ENCODE data around the gene MTFR2. TPM values are rescaled to one million over a fixed set of nuclear protein-coding genes. Genes with fewer than 3 reads are reported as not detected.

Gene MTFR2
- total RNA-seq, 1 donor from 2014 or later = 3.9 TPM

GRCh38 chr6:136212608-136213007, 37.5 kb downstream of the MTFR2 start:
- H3K36me3 Mint-ChIP-seq = no peaks in the 10 kb centered on the region
- DNase-seq (ENCODE audit: extremely low spot score, unreplicated experiment) = no peak
- H3K27me3 Mint-ChIP-seq = no peaks in the 10 kb centered on the region
- no peak for TF ChIP-seq CTCF (conservative IDR thresholded peaks at IDR 0.05)
- H3K9me3 Mint-ChIP-seq = no peaks in the 10 kb centered on the region
- H3K4me1 Mint-ChIP-seq (ENCODE audit: unreplicated experiment) = no peaks in the 10 kb centered on the region
- H3K4me3 Mint-ChIP-seq = no peak overlapping the region
- H3K27ac Mint-ChIP-seq = no peak overlapping the region

- Mint-ChIP-seq H3K9me3 (no peaks in the 10 kb centered on the region), H3K27me3 (no peaks in the 10 kb centered on the region), H3K4me1 (ENCODE audit: unreplicated experiment) (no peaks in the 10 kb centered on the region), H3K27ac (no peak overlapping the region), H3K4me3 (no peak overlapping the region), H3K36me3 (no peaks in the 10 kb centered on the region)
- no peak for TF ChIP-seq CTCF (conservative IDR thresholded peaks at IDR 0.05)
- DNase-seq (ENCODE audit: extremely low spot score, unreplicated experiment) = no peak
These were observed 39.5 kb downstream of the MTFR2 start for GRCh38 chr6:136210398-136211165.

GRCh38 chr6:136209496-136209895, 40.6 kb downstream of the MTFR2 start:
- Mint-ChIP-seq H3K4me3 (no peak overlapping the region), H3K9me3 (no peaks in the 10 kb centered on the region), H3K4me1 (ENCODE audit: unreplicated experiment) (no peaks in the 10 kb centered on the region), H3K27me3 (no peaks in the 10 kb centered on the region), H3K27ac (no peak overlapping the region), H3K36me3 (no peaks in the 10 kb centered on the region)
- TF ChIP-seq CTCF (conservative IDR thresholded peaks at IDR 0.05) = no peak
- no peak for DNase-seq (ENCODE audit: extremely low spot score, unreplicated experiment)

- Mint-ChIP-seq H3K27me3 (no peaks in the 10 kb centered on the region), H3K9me3 (no peaks in the 10 kb centered on the region), H3K36me3 (no peaks in the 10 kb centered on the region), H3K27ac (no peak overlapping the region), H3K4me3 (no peak overlapping the region), H3K4me1 (ENCODE audit: unreplicated experiment) (no peaks in the 10 kb centered on the region)
- TF ChIP-seq CTCF (conservative IDR thresholded peaks at IDR 0.05) = no peak
- no peak for DNase-seq (ENCODE audit: extremely low spot score, unreplicated experiment)
These were observed 41.3 kb downstream of the MTFR2 start for GRCh38 chr6:136208783-136209182.

GRCh38 chr6:136201732-136202131, 48.4 kb downstream of the MTFR2 start:
- Mint-ChIP-seq H3K4me3 (no peak overlapping the region), H3K36me3 (no peaks in the 10 kb centered on the region), H3K4me1 (ENCODE audit: unreplicated experiment) (no peaks in the 10 kb centered on the region), H3K27me3 (no peaks in the 10 kb centered on the region), H3K27ac (no peak overlapping the region), H3K9me3 (no peaks in the 10 kb centered on the region)
- TF ChIP-seq CTCF (conservative IDR thresholded peaks at IDR 0.05) = no peak
- no peak for DNase-seq (ENCODE audit: extremely low spot score, unreplicated experiment)
